Esophagus muscularis mucosa (tissue), 2 donors: ENCODE data around the gene MFRP.

Experiments
- POLR2A ChIP-seq: fragments of 450-650 bp; IDR thresholded peaks from one replicate; pipeline ENCODE4 v1.6.1; 2017; ENCODE audit warnings: antibody characterized with exemption, moderate library complexity, mild to moderate bottlenecking, low read depth
- POLR2AphosphoS5 ChIP-seq, 2 donors: sonication (generic); formaldehyde crosslinking; IDR thresholded peaks; one replicate each; pipeline ENCODE4 v1.6.1; 2017; ENCODE audit warnings: antibody characterized with exemption in 2 of 2

GRCh38 chr11:119314726-119315125, 31.8 kb downstream of the MFRP start:
- TF ChIP-seq POLR2A (no peak), POLR2AphosphoS5 (IDR thresholded peaks at IDR 0.05) (no peak)
